Measurements from ENCODE around the gene ZNF385B. TPM values are rescaled to one million over a fixed set of nuclear protein-coding genes. Genes with fewer than 3 reads are reported as not detected.

The ZNF385B gene
- total and polyA plus RNA-seq, 2 donors (not counting 1 experiment from before 2014, with no cell fraction given) = not detected

DNA sequence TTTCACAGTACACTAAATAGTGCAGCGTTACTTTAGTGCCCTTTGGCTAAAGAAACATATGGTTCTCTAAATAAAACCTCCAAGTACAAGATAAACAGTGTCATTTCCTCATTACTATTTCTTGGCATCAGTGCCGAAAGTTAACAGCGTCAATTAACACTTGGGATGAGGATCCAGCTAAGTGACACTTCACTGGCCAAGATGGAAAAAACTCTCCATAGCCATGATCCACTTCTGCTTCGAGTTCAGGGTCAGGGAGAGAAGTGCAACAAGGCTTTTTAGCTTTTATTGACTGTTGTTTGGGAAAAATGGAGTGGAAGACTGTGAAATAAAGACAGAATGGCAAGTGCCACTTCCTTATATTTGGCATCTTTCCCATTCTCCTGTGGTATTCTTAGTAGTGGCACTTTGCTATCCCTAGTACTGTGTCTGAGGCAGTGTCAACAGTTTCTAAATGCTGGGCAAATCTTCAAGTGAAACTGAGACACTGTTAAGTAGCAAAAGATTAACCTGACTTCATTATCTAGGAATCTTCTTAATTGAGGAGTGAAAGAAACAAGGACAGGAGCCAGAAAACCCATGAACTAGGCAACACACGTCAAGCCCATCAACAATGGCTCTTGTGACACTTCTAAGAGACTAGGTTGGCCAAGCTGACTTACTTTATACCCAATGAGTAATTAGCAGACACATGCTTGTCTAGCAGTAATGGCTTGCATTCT is 374.2 kb downstream of the ZNF385B start:
- ChIA-PET POLR2A (no interaction called here), CTCF (no interaction called here)
- no peaks in the 10 kb centered on the region for H3K36me3 ChIP-seq (replicated peaks in 1 of 2; ENCODE audit: control extremely low read depth in 1 of 2, control insufficient read depth in 1 of 2, extremely low read depth in 1 of 2, insufficient read depth in 2 of 2, low read length in 1 of 2)
- 82% methylated on average over 4 of the region's 5 CpGs for WGBS (ENCODE audit: insufficient coverage)
- H3K27ac Mint-ChIP-seq = no peak overlapping the region
- no peak overlapping the region for H3K4me3 ChIP-seq (ENCODE audit: control extremely low read depth in 1 of 5, extremely low read depth in 1 of 5, insufficient read depth in 1 of 5, low read depth in 2 of 5, low read length in 4 of 5)
- no peaks in the 10 kb centered on the region for H3K27me3 ChIP-seq (replicated peaks in 1 of 4; ENCODE audit: control extremely low read depth in 1 of 4, control insufficient read depth in 3 of 4, insufficient read depth in 4 of 4, low read length in 3 of 4)
- H3K9me3 Mint-ChIP-seq (ENCODE audit: insufficient read depth) = no peaks in the 10 kb centered on the region
- H3K27ac ChIP-seq (ENCODE audit: low read length in 2 of 2) = no peak overlapping the region
- H3K4me3 Mint-ChIP-seq = no peak overlapping the region
- H3K4me1 Mint-ChIP-seq = no peaks in the 10 kb centered on the region
- no peaks in the 10 kb centered on the region for H3K4me1 ChIP-seq (ENCODE audit: control insufficient read depth in 2 of 2, insufficient read depth in 2 of 2, low read length in 2 of 2)
- no peak overlapping the region for H3K9ac ChIP-seq (ENCODE audit: low read length)
- DNase-seq (no peak), ATAC-seq (ENCODE audit: low read depth) (no peak)
- intact Hi-C loops (cut with micrococcal nuclease) = no loop called here
- no peaks in the 10 kb centered on the region for H3K9me3 ChIP-seq (ENCODE audit: control extremely low read depth in 1 of 3, control insufficient read depth in 2 of 3, insufficient read depth in 1 of 3, low read length in 2 of 3)
- H3K4me2 ChIP-seq (replicated peaks; ENCODE audit: low read depth, low read length, poor library complexity, severe bottlenecking) = no peak overlapping the region
- H3K27me3 Mint-ChIP-seq = no peaks in the 10 kb centered on the region
- no peaks in the 10 kb centered on the region for H3K79me2 ChIP-seq (ENCODE audit: control insufficient read depth, insufficient read depth, low read length)
- no peak overlapping the region for H2AFZ ChIP-seq (ENCODE audit: insufficient read depth, low read depth, low read length, poor library complexity, severe bottlenecking)
- TF ChIP-seq CTCF (IDR thresholded peaks at IDR 0.05) (no peak), EZH2 (IDR thresholded peaks at IDR 0.05; ENCODE audit: borderline replicate concordance, insufficient read depth, low read depth, low read length, poor library complexity, severe bottlenecking) (no peak)
- no peaks in the 10 kb centered on the region for H4K20me1 ChIP-seq (ENCODE audit: control insufficient read depth, insufficient read depth, low read length, poor library complexity, severe bottlenecking)

GRCh38 chr2:179483131-179483530 is 378.3 kb downstream of the ZNF385B start:
- Histone ChIP-seq H3K27me3 (replicated peaks in 1 of 4; ENCODE audit: control extremely low read depth in 1 of 4, control insufficient read depth in 3 of 4, insufficient read depth in 4 of 4, low read length in 3 of 4) (no peaks in the 10 kb centered on the region), H3K4me1 (ENCODE audit: control insufficient read depth in 2 of 2, insufficient read depth in 2 of 2, low read length in 2 of 2) (no peaks in the 10 kb centered on the region), H4K20me1 (ENCODE audit: control insufficient read depth, insufficient read depth, low read length, poor library complexity, severe bottlenecking) (no peaks in the 10 kb centered on the region), H3K27ac (ENCODE audit: low read length in 2 of 2) (no peak overlapping the region), H2AFZ (ENCODE audit: insufficient read depth, low read depth, low read length, poor library complexity, severe bottlenecking) (no peak overlapping the region), H3K9ac (ENCODE audit: low read length) (no peak overlapping the region), H3K79me2 (ENCODE audit: control insufficient read depth, insufficient read depth, low read length) (no peaks in the 10 kb centered on the region), H3K9me3 (ENCODE audit: control extremely low read depth in 1 of 3, control insufficient read depth in 2 of 3, insufficient read depth in 1 of 3, low read length in 2 of 3) (no peaks in the 10 kb centered on the region), H3K4me3 (ENCODE audit: control extremely low read depth in 1 of 5, extremely low read depth in 1 of 5, insufficient read depth in 1 of 5, low read depth in 2 of 5, low read length in 4 of 5) (no peak overlapping the region), H3K36me3 (replicated peaks in 1 of 2; ENCODE audit: control extremely low read depth in 1 of 2, control insufficient read depth in 1 of 2, extremely low read depth in 1 of 2, insufficient read depth in 2 of 2, low read length in 1 of 2) (no peaks in the 10 kb centered on the region), H3K4me2 (replicated peaks; ENCODE audit: low read depth, low read length, poor library complexity, severe bottlenecking) (no peak overlapping the region)
- Mint-ChIP-seq H3K4me1 (no peaks in the 10 kb centered on the region), H3K9me3 (ENCODE audit: insufficient read depth) (no peaks in the 10 kb centered on the region), H3K27ac (no peak overlapping the region), H3K4me3 (no peak overlapping the region), H3K27me3 (no peaks in the 10 kb centered on the region)
- intact Hi-C loops (cut with micrococcal nuclease) = no loop called here
- ATAC-seq (ENCODE audit: low read depth) (no peak), DNase-seq (no peak)
- ChIA-PET POLR2A (no interaction called here), CTCF (no interaction called here)
- WGBS (ENCODE audit: insufficient coverage) = 79% methylated on average over 5 of the region's 6 CpGs
- TF ChIP-seq CTCF (IDR thresholded peaks at IDR 0.05) (no peak), EZH2 (IDR thresholded peaks at IDR 0.05; ENCODE audit: borderline replicate concordance, insufficient read depth, low read depth, low read length, poor library complexity, severe bottlenecking) (no peak)

All from B cell (primary cell).